KOPT-K1 (cell line): ENCODE measurements around the gene DLEC1.

Experiments
- H3K27ac ChIP-seq: fragments of 200-600 bp; sonication (generic); 2 replicates; pipeline ENCODE4 v1.5.1; 2016; ENCODE audit warnings: antibody characterized with exemption, mild to moderate bottlenecking, low read depth, low read length; ENCODE audit not compliant: poor library complexity, severe bottlenecking
- H3K36me3 ChIP-seq: fragments of 200-600 bp; sonication (generic); 2 replicates; pipeline ENCODE4 v1.5.1; 2017; ENCODE audit warnings: antibody characterized with exemption, mild to moderate bottlenecking, low read length, moderate library complexity; ENCODE audit not compliant: insufficient read depth
- H3K9me3 ChIP-seq: fragments of 200-600 bp; sonication (generic); 2 replicates; pipeline ENCODE4 v1.5.1; 2017; ENCODE audit warnings: antibody characterized with exemption, low read length, mild to moderate bottlenecking; ENCODE audit not compliant: insufficient read depth, poor library complexity, severe bottlenecking

DLEC1 gene

DNA sequence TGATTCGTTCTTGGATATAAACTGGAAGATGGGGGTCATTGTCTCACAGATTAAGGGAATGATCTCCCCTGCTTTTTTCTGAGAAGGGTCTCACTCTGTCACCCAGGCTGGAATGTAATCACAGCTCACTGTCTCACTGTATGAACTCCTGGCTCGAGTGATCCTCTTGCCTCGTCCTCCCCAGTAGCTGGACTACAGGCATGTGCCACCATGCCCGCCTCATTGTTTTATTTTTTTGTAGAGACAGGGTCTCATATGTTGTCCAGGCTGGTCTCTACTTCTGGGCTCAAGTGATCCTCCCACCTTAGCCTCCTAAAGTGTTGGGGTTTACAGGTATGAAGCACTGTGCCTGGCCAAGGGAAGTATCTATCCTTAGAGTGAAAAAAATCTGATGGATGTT is 131.7 kb downstream of the DLEC1 start:
- Histone ChIP-seq H3K27ac (no peak overlapping the region), H3K36me3 (no peaks in the 10 kb centered on the region), H3K9me3 (no peaks in the 10 kb centered on the region)

DNA sequence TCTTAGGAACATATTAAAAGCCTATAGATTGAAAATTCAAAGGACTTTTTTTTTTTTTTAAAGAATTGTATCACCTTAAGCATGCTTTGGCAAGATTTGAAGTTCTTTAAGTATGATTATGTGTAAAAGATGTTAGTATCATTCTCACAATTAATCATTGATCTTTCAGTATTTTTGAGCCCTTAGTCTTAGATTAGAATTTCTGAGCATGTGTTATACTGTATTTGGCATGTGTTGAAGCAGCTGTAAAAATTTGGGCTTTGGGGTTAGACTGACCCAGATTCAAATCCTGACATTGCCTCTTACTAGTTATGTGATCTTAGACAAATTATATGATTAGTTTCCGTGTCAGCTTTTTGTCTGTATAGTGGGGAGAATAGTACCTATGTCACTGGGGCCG is 132.6 kb downstream of the DLEC1 start:
- no peaks in the 10 kb centered on the region for H3K9me3 ChIP-seq
- H3K36me3 ChIP-seq = no peaks in the 10 kb centered on the region
- H3K27ac ChIP-seq = no peak overlapping the region
